Gastrocnemius medialis (tissue), 4 donors: ENCODE results near the gene GRIN1.

ENCODE experiments used
- POLR2A ChIP-seq, 2 donors: fragments of 450-650 bp; IDR thresholded peaks; one replicate each; pipeline ENCODE4 v1.6.1; 2017; ENCODE audit warnings: antibody characterized with exemption in 2 of 2, mild to moderate bottlenecking in 2 of 2, moderate library complexity in 2 of 2
- TF ChIP-seq, protein P1 (sequence below), 5 experiments: fragments of 450-650 bp in 3 of 5; fragments of 200-600 bp in 2 of 5; sonication (generic) in 2 of 5; IDR thresholded peaks in 4 of 5; conservative IDR thresholded peaks in 1 of 5; 1 replicate in 4 of 5; 2 replicates in 1 of 5; pipeline ENCODE4 v1.5.1; 2016 to 2019; ENCODE audit warnings: antibody characterized with exemption in 5 of 5, mild to moderate bottlenecking in 3 of 5, moderate library complexity in 3 of 5

DNA sequence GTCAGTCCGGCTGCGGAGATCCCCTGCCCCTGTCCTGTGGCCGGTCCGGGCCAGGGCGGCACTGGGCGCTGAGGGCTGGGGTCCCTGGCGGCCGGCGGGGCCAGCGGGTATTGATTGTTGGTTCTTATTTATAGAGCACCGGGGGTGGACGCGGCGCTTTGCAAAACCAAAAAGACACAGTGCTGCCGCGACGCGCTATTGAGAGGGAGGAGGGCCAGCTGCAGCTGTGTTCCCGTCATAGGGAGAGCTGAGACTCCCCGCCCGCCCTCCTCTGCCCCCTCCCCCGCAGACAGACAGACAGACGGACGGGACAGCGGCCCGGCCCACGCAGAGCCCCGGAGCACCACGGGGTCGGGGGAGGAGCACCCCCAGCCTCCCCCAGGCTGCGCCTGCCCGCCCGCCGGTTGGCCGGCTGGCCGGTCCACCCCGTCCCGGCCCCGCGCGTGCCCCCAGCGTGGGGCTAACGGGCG is 28.4 kb downstream of the GRIN1 start:
- TF ChIP-seq, protein P1, sequence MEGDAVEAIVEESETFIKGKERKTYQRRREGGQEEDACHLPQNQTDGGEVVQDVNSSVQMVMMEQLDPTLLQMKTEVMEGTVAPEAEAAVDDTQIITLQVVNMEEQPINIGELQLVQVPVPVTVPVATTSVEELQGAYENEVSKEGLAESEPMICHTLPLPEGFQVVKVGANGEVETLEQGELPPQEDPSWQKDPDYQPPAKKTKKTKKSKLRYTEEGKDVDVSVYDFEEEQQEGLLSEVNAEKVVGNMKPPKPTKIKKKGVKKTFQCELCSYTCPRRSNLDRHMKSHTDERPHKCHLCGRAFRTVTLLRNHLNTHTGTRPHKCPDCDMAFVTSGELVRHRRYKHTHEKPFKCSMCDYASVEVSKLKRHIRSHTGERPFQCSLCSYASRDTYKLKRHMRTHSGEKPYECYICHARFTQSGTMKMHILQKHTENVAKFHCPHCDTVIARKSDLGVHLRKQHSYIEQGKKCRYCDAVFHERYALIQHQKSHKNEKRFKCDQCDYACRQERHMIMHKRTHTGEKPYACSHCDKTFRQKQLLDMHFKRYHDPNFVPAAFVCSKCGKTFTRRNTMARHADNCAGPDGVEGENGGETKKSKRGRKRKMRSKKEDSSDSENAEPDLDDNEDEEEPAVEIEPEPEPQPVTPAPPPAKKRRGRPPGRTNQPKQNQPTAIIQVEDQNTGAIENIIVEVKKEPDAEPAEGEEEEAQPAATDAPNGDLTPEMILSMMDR (IDR thresholded peaks at IDR 0.05 in 4 of 5, conservative IDR thresholded peaks at IDR 0.05 in 1 of 5) = no peak
- no peak for TF ChIP-seq POLR2A (IDR thresholded peaks at IDR 0.05)
